ENCODE results near the gene RAB3C.

DNA sequence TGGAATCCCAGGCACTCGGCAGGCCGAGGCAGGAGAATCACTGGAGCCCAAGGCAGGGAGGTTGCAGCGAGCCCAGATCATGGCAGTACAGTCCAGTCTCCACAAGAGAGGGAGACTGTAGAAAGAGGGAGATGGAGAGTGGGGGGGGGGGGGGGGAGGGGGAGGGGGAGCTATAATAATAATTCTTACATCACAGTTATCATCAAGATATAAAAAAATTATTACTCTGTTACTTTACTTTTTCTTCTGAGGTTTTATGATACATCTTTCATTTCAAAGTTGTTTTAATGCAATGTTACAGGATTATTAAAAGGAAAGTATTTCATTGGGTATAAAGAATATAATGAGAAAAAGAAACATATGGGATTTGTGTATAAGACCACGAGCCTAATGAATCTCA lies 17.8 kb upstream of the RAB3C start:
- TF ChIP-seq, protein P1, sequence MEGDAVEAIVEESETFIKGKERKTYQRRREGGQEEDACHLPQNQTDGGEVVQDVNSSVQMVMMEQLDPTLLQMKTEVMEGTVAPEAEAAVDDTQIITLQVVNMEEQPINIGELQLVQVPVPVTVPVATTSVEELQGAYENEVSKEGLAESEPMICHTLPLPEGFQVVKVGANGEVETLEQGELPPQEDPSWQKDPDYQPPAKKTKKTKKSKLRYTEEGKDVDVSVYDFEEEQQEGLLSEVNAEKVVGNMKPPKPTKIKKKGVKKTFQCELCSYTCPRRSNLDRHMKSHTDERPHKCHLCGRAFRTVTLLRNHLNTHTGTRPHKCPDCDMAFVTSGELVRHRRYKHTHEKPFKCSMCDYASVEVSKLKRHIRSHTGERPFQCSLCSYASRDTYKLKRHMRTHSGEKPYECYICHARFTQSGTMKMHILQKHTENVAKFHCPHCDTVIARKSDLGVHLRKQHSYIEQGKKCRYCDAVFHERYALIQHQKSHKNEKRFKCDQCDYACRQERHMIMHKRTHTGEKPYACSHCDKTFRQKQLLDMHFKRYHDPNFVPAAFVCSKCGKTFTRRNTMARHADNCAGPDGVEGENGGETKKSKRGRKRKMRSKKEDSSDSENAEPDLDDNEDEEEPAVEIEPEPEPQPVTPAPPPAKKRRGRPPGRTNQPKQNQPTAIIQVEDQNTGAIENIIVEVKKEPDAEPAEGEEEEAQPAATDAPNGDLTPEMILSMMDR (IDR thresholded peaks at IDR 0.05) = no peak
- no peak for TF ChIP-seq POLR2AphosphoS5 (IDR thresholded peaks at IDR 0.05)

All from breast epithelium (tissue), 3 donors.